ENCODE measurements around the gene HSD11B2. TPM values are rescaled to one million over a fixed set of nuclear protein-coding genes. Genes with fewer than 3 reads are reported as not detected.

The HSD11B2 gene
- total RNA-seq, 1 experiment from 2014 or later = 5.3 TPM

GRCh38 chr16:67448580-67448979 lies 17.7 kb downstream of the HSD11B2 start:
- no peaks in the 10 kb centered on the region for H3K9me3 ChIP-seq (ENCODE audit: insufficient read depth, low read depth)
- no peaks in the 10 kb centered on the region for H3K27me3 ChIP-seq (ENCODE audit: insufficient read depth, low read depth)
- intact Hi-C loops (cut with micrococcal nuclease; ENCODE audit: unreplicated experiment) = no loop called here
- H3K79me2 ChIP-seq (ENCODE audit: low read depth) = no peaks in the 10 kb centered on the region
- TF ChIP-seq CTCF (conservative IDR thresholded peaks at IDR 0.05) (no peak), EZH2 (IDR thresholded peaks at IDR 0.05; ENCODE audit: low read depth) (no peak)
- peaks cover 8% of the 10 kb centered on the region; the same call in 1 of the 2 replicates for H4K20me1 ChIP-seq (ENCODE audit: insufficient read depth)
- no peaks in the 10 kb centered on the region for H3K36me3 ChIP-seq (ENCODE audit: low read depth)
- 0 out of 2 replicates have a peak, but pooled peaks cover 4% of the 10 kb centered on the region for H3F3A ChIP-seq (ENCODE audit: insufficient read depth, low read depth)
- DNase-seq = no peak
- BruUV-seq (replicated peaks) = no TSS peak
- H3K4me3 ChIP-seq = no peak overlapping the region
- ChIA-PET POLR2A (ENCODE audit: unreplicated experiment) (no interaction called here), CTCF (interaction anchor here (0.6 to 1.0 kb wide), 3 partner anchors 10 to 24 kb away, joined by 3 to 6 read pairs (median 4); no protein-coding TSS in a partner anchor)
- H2AFZ ChIP-seq = no peak overlapping the region
- H3K4me2 ChIP-seq = no peak overlapping the region
- H3K27ac ChIP-seq = no peak overlapping the region
- peaks cover 4% of the 10 kb centered on the region; the same call in 1 of the 2 replicates for H3K4me1 ChIP-seq (replicated peaks; ENCODE audit: insufficient read depth)
- H3K9me2 ChIP-seq (ENCODE audit: insufficient read depth) = no peaks in the 10 kb centered on the region

- Histone ChIP-seq H3K27me3 (ENCODE audit: insufficient read depth, low read depth) (no peaks in the 10 kb centered on the region), H3K79me2 (ENCODE audit: low read depth) (no peaks in the 10 kb centered on the region), H3K36me3 (ENCODE audit: low read depth) (no peaks in the 10 kb centered on the region), H3K27ac (no peak overlapping the region), H3K4me3 (no peak overlapping the region), H3K4me2 (no peak overlapping the region), H4K20me1 (ENCODE audit: insufficient read depth) (peaks cover 8% of the 10 kb centered on the region; the same call in 1 of the 2 replicates), H3K9me2 (ENCODE audit: insufficient read depth) (no peaks in the 10 kb centered on the region), H3K9me3 (ENCODE audit: insufficient read depth, low read depth) (no peaks in the 10 kb centered on the region), H2AFZ (no peak overlapping the region), H3K4me1 (replicated peaks; ENCODE audit: insufficient read depth) (peaks cover 4% of the 10 kb centered on the region; the same call in 1 of the 2 replicates), H3F3A (ENCODE audit: insufficient read depth, low read depth) (0 out of 2 replicates have a peak, but pooled peaks cover 4% of the 10 kb centered on the region)
- ChIA-PET CTCF (no interaction called here), POLR2A (ENCODE audit: unreplicated experiment) (interaction anchor here (0.7 kb wide), 1 partner anchor 586 kb away, joined by 10 read pairs; no protein-coding TSS in a partner anchor)
- BruUV-seq (replicated peaks) = no TSS peak
- DNase-seq = no peak
- TF ChIP-seq EZH2 (IDR thresholded peaks at IDR 0.05; ENCODE audit: low read depth) (no peak), CTCF (conservative IDR thresholded peaks at IDR 0.05) (no peak)
- intact Hi-C loops (cut with micrococcal nuclease; ENCODE audit: unreplicated experiment) = no loop called here
These were observed 18.4 kb downstream of the HSD11B2 start for GRCh38 chr16:67449336-67449735.

DNA sequence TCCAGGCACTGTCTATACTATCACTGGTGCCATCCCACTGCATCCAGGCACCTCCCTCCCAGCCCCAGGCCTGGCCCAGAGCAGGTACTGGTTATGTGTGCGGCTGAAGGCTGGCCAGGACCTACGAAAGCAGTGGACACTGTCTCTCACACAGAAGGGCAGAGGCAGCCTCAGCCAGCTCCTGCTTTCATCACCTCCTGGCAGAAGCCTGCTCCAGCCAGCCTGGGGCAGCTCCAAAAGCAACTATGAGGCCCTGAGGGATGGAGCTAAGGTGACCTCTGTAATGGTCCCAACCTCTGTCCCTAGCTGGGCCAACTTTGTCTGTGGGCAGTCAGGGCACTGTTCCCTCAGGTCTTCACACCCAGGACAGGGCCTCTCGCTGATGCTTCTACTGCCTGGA lies 18.8 kb downstream of the HSD11B2 start:
- Histone ChIP-seq H3K79me2 (ENCODE audit: low read depth) (no peaks in the 10 kb centered on the region), H3K4me1 (replicated peaks; ENCODE audit: insufficient read depth) (peaks cover 4% of the 10 kb centered on the region; the same call in 1 of the 2 replicates), H3K27ac (no peak overlapping the region), H3K27me3 (ENCODE audit: insufficient read depth, low read depth) (no peaks in the 10 kb centered on the region), H3K4me3 (no peak overlapping the region), H3K9me2 (ENCODE audit: insufficient read depth) (no peaks in the 10 kb centered on the region), H2AFZ (no peak overlapping the region), H3K36me3 (ENCODE audit: low read depth) (no peaks in the 10 kb centered on the region), H3F3A (ENCODE audit: insufficient read depth, low read depth) (0 out of 2 replicates have a peak, but pooled peaks cover 4% of the 10 kb centered on the region), H3K4me2 (no peak overlapping the region), H4K20me1 (ENCODE audit: insufficient read depth) (peaks cover 8% of the 10 kb centered on the region; the same call in 1 of the 2 replicates), H3K9me3 (ENCODE audit: insufficient read depth, low read depth) (no peaks in the 10 kb centered on the region)
- peak in 1 of 2 experiments; percentile 8 for DNase-seq
- BruUV-seq (replicated peaks) = no TSS peak
- intact Hi-C loops (cut with micrococcal nuclease; ENCODE audit: unreplicated experiment) = no loop called here
- ChIA-PET POLR2A (ENCODE audit: unreplicated experiment) (interaction anchor here (0.7 kb wide), 1 partner anchor 586 kb away, joined by 10 read pairs; no protein-coding TSS in a partner anchor), CTCF (no interaction called here)
- TF ChIP-seq CTCF (conservative IDR thresholded peaks at IDR 0.05) (no peak), EZH2 (IDR thresholded peaks at IDR 0.05; ENCODE audit: low read depth) (no peak)

Data from PC-9 (cell line).